GM21390 (cell line): ENCODE results near the gene NFASC.

Experiments used
- ATAC-seq: cut with Tn5 transposase; IDR thresholded peaks from one replicate; pipeline ENCODE4 v1.9.1; 2021; ENCODE audit not compliant: unreplicated experiment

The NFASC gene

GRCh38 chr1:204958317-204959307 lies 88.0 kb downstream of the NFASC start:
- no peak for ATAC-seq

- no peak for ATAC-seq
These were observed 88.7 kb downstream of the NFASC start for GRCh38 chr1:204959374-204959773.

GRCh38 chr1:204959836-204960235 lies 89.2 kb downstream of the NFASC start:
- ATAC-seq, result no peak

DNA sequence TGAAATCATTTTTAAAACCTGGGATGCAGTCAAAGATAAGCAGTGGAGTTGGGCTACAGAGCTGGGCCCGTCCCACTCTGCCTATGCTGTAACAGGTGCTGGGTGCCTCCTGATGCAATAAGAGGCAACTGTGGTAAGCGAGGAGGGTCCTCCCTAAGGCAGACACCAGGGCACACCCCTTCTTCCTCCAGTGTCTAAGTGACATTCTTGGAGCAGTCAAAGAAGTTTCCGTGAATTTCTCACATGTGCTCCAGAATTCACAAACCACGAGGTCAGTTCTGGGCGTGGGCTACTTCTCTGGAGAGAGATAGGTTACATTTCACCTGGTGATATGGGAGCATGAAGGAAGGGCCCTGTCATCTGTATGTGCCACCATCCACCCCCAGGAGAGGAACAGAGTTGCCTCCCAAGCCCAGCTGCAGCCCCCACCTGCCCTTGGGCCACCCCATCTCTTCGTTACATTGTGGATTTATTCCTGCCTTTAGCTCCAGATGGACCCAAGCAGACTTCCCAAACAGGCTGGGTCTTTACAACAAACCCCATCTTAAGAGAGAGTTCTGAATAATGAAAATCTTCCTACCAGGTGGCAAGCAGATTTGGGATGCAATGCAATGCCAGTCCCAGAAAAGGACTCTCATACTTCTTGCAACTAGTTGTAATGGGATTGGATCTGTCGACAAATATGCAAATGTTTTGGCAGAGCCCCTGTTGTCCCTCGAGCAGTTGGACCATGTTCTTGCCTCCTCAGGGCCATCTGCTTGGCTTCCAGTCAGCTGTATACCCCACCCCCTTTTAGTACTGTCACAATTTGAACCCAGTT lies 89.9 kb downstream of the NFASC start:
- no peak for ATAC-seq

DNA sequence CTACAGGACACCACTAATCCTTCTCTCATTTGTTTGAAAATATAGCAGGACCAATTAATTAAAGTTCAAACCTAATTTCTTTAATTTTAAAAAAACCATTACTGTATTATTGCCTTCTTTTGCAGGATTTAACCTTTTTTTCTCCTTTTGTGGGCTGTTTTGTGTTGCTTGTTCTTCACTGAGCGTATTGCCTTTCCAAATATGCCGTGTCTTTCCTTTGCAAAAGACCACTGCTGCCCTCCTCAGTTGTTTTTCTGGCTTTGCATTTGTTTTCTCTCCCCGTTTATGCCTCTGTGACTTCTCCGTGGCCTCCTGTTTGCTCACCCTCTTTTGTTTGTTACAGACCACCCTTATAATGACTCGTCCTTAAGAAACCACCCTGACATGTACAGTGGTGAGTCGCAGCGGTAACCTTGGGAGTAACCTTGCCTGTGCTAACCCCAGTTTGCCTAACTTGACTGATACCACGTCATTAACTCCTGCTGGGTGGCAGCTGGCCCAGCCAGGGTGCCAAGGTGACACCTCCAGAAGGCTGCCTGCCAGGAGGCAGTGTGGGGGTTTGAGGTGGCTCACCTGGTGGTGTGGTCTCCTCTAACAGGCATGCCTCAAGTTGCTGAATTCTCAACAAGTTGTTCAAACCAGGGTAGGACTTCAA lies 91.2 kb downstream of the NFASC start:
- no peak for ATAC-seq

- no peak for ATAC-seq
These were observed 92.3 kb downstream of the NFASC start for GRCh38 chr1:204962742-204963632.

- no peak for ATAC-seq
These were observed 96.8 kb downstream of the NFASC start for GRCh38 chr1:204967451-204967850.

GRCh38 chr1:204968135-204968534 lies 97.5 kb downstream of the NFASC start:
- ATAC-seq, result no peak

DNA sequence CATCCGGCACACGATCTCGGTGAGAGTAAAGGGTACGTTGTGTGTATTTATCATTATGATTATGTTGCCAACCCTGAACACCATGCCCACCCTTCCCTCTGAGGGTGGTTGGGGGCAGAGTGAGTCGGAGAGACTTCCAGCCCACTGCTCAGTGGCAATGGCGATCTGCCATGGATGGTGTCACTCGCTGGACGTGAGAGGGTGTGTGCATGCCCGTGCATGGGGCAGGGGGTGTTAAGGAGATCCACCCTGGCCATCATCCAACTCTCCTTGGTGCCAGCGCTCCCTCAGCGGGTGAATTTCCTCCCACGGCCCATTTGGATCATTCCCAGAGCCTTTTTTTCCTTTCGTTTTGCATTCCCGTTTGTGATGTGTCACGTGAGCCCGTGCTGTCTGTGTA lies 98.3 kb downstream of the NFASC start:
- no peak for ATAC-seq

- ATAC-seq, result no peak
These were observed 100.3 kb downstream of the NFASC start for GRCh38 chr1:204970937-204971336.

- ATAC-seq, result no peak
These were observed 101.1 kb downstream of the NFASC start for GRCh38 chr1:204971517-204972336.

GRCh38 chr1:204972426-204972825 lies 101.8 kb downstream of the NFASC start:
- ATAC-seq, result no peak

DNA sequence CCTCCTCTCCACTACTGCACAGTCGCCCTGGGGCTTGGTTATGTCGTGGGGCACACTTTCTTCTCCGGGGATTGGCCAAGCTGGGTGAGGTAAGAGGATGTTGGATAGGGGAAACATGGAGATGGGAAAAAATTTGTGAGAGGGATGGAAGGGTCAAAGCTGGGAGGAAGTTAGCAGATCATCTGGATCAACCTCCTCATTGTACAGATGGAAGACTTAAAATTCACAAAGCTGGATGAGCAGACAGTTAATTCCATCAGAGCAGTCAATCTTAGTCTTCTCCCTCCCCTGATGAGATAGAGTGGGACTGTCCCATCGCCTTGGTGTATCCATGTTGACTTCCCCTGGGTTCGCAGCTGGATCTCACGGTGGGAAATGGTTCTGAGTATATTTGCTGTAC lies 102.8 kb downstream of the NFASC start:
- ATAC-seq, result no peak

DNA sequence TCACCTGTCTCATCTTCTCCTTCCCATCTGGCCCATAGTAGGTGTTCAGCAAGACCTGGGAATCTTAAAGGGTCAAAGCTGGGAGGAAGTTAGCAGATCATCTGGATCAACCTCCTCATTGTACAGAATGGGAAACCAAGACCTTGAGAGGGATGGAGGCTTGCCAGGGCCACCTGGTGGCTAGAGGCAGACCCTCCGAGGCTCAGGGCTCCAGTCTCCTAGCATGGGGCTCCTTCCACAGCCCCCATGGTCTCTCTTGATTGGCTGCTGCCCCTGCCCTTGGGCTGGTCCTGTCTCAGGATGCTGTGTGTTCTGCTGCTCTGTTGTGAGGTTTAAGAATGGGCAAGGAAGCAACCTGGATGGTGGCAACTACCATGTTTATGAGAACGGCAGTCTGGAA lies 103.7 kb downstream of the NFASC start:
- ATAC-seq, result no peak

DNA sequence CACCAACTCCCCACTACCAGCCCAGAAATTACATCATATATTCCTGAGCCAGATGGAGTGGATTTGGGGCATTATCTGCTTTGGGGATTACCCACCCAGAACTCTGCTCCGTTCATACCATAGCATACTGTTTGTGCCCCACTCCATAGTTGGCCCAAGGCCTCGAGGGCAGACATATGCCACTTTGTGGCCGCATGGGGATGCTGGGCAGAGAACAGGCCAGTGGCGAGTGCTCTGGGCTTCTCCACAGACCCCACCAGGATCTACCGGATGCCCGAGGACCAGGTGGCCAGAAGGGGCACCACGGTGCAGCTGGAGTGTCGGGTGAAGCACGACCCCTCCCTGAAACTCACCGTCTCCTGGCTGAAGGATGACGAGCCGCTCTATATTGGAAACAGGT lies 104.4 kb downstream of the NFASC start:
- no peak for ATAC-seq

DNA sequence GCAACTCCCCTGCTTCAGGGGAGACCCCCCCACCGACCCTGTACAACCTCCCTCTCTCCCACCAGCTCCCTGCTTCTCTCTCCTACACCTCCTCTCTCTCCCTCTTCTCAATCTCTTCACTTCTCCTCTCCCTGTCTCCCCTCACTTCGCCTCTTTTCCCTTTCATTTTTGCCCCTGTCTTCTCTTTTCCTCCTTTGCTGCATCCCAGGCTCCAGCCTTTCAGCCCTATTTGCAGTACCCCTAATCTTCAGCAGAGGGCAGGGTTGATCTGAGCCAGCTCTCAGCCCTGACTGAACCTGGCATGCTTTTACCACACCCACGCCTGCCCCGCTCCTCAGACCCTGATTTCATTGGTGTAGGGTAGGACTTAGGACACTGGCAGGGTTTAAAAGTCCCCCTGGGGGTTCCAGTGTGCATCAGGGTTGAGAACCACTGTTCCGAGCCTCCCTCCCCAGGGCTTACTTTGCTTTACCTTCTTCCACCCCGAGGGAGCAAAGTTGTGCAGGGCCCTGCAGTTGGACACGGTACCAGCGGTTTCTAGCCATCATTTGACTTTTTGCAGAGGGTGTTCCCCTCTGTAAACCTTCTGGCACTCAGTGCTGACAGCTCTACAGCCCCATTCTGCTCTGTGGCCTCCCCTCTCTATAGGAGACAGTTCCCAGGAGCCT lies 105.0 kb downstream of the NFASC start:
- no peak for ATAC-seq

DNA sequence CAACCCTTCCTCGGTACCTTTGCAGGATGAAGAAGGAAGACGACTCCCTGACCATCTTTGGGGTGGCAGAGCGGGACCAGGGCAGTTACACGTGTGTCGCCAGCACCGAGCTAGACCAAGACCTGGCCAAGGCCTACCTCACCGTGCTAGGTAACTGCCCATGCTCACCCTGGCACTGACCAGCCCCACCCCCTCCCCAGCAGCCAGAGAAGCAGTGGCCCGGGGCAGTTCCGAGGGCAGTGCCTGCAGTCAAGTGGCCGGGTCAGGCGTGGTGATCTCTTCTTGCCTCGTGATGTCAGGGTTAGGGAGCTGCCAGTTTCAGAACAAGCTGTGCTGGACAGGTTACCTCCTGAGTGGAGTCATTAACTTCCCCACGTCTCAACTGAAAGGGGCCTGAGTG lies 106.0 kb downstream of the NFASC start:
- no peak for ATAC-seq

DNA sequence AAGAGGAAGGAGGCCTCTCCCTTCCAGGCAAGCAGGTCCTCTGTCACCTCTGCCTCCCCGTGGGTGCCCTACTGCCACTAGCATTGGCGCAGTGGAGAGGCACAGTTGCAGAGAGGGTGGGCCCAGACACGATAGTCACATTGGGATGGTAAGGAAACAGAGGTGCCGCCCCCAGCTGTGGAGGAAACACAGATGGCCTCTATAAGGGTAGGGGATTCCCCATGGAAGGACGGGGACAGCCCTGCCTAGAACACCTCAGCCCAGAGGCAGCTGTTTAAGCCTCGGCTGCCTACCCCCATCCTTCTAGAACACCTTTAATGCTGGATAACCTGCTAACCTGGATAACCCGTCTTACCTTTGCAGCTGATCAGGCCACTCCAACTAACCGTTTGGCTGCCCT lies 106.7 kb downstream of the NFASC start:
- ATAC-seq, result no peak

DNA sequence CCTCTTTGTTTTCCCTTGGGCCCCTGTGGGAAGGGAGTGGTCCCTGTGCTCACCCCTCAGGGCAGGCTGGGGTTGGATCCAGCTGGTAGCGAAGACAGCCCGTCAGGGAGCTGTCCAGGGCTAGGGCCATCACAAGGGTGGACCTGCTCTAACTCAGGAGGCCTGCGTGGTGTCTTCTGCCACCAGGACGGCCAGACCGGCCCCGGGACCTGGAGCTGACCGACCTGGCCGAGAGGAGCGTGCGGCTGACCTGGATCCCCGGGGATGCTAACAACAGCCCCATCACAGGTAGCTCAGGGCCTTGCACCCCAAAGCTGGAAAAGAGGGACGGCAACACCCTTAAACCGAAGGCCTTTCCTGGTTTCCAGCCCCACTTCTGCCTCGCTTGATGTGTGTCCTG lies 108.1 kb downstream of the NFASC start:
- no peak for ATAC-seq
